ENCODE data around the gene RBM26. TPM values are rescaled to one million over a fixed set of nuclear protein-coding genes. Genes with fewer than 3 reads are reported as not detected.

Gene RBM26
- total RNA-seq, 4 donors from 2014 or later, result 54.7 to 67.5 (median 56.8) TPM

- no peak overlapping the region for H3K4me3 ChIP-seq (replicated peaks in 1 of 3)
- DNase-seq, result no peak
These were observed 116.5 kb downstream of the RBM26 start for GRCh38 chr13:79289571-79289970.

GRCh38 chr13:79287939-79288795 lies 117.9 kb downstream of the RBM26 start:
- TF ChIP-seq CTCF (IDR thresholded peaks at IDR 0.05) (no peak), POLR2A (IDR thresholded peaks at IDR 0.05) (no peak)
- no peak overlapping the region for H3K27ac ChIP-seq
- H3K36me3 ChIP-seq, result no peaks in the 10 kb centered on the region
- no peaks in the 10 kb centered on the region for H3K27me3 ChIP-seq
- H3K9me3 ChIP-seq, result no peaks in the 10 kb centered on the region
- no peak overlapping the region for H3K4me3 ChIP-seq (replicated peaks in 1 of 3)
- H3K4me1 ChIP-seq, result no peaks in the 10 kb centered on the region
- 59 to 65% methylated on average over 9 of the region's 9 CpGs for WGBS, 2 donors
- intact Hi-C loops (cut with DNase I), result no loop called here
- no peak for DNase-seq

More at GRCh38 chr13:79289571-79289970, 116.5 kb downstream of the RBM26 start:
- no peaks in the 10 kb centered on the region for H3K4me1 ChIP-seq
- H3K27me3 ChIP-seq, result no peaks in the 10 kb centered on the region
- no peaks in the 10 kb centered on the region for H3K9me3 ChIP-seq
- intact Hi-C loops (cut with DNase I), result no loop called here
- H3K27ac ChIP-seq, result no peak overlapping the region
- no peak for TF ChIP-seq POLR2A (IDR thresholded peaks at IDR 0.05)
- no peak for TF ChIP-seq CTCF (IDR thresholded peaks at IDR 0.05)
- no peaks in the 10 kb centered on the region for H3K36me3 ChIP-seq

- H3K27ac ChIP-seq, result no peak overlapping the region
- TF ChIP-seq POLR2A (IDR thresholded peaks at IDR 0.05), result no peak
- no peak for TF ChIP-seq CTCF (IDR thresholded peaks at IDR 0.05)
- H3K27me3 ChIP-seq, result no peaks in the 10 kb centered on the region
- no peaks in the 10 kb centered on the region for H3K9me3 ChIP-seq
- intact Hi-C loops (cut with DNase I), result no loop called here
- 74 to 78% methylated on average over 3 of the region's 3 CpGs for WGBS, 2 donors
- DNase-seq, result no peak
- H3K36me3 ChIP-seq, result no peaks in the 10 kb centered on the region
- no peaks in the 10 kb centered on the region for H3K4me1 ChIP-seq
- no peak overlapping the region for H3K4me3 ChIP-seq (replicated peaks in 1 of 3)
These were observed 120.9 kb downstream of the RBM26 start for GRCh38 chr13:79285159-79285558.

GRCh38 chr13:79283742-79284141 lies 122.3 kb downstream of the RBM26 start:
- no peak for TF ChIP-seq POLR2A (IDR thresholded peaks at IDR 0.05)
- no peak for TF ChIP-seq CTCF (IDR thresholded peaks at IDR 0.05)
- Histone ChIP-seq H3K4me3 (replicated peaks in 1 of 3) (no peak overlapping the region), H3K27ac (no peak overlapping the region), H3K27me3 (no peaks in the 10 kb centered on the region), H3K36me3 (no peaks in the 10 kb centered on the region), H3K9me3 (no peaks in the 10 kb centered on the region), H3K4me1 (no peaks in the 10 kb centered on the region)
- intact Hi-C loops (cut with DNase I), result no loop called here
- DNase-seq, result no peak
- WGBS, 2 donors, result 87 to 96% methylated on average over 2 of the region's 2 CpGs

GRCh38 chr13:79282976-79283375 lies 123.1 kb downstream of the RBM26 start:
- no peaks in the 10 kb centered on the region for H3K4me1 ChIP-seq
- TF ChIP-seq POLR2A (IDR thresholded peaks at IDR 0.05), result no peak
- TF ChIP-seq CTCF (IDR thresholded peaks at IDR 0.05), result no peak
- H3K27ac ChIP-seq, result no peak overlapping the region
- WGBS, 2 donors, result 71 to 74% methylated on average over 3 of the region's 3 CpGs
- no peak overlapping the region for H3K4me3 ChIP-seq (replicated peaks in 1 of 3)
- H3K36me3 ChIP-seq, result no peaks in the 10 kb centered on the region
- H3K27me3 ChIP-seq, result no peaks in the 10 kb centered on the region
- intact Hi-C loops (cut with DNase I), result no loop called here
- DNase-seq, result no peak
- H3K9me3 ChIP-seq, result no peaks in the 10 kb centered on the region

Data from thyroid gland (tissue), 4 donors.